GM18519 (cell line): ENCODE results near the gene CBY1.
"Not testable (repeated sequence)": the region's sequence is repeated elsewhere in the genome, so short reads cannot be mapped to it uniquely, and the experiment has no call there.

Source experiments
- ATAC-seq: cut with Tn5 transposase; IDR thresholded peaks from one replicate; pipeline ENCODE4 v1.9.1; 2021; ENCODE audit warnings: mild to moderate bottlenecking, moderate library complexity; ENCODE audit not compliant: unreplicated experiment, low FRiP score

Gene CBY1

DNA sequence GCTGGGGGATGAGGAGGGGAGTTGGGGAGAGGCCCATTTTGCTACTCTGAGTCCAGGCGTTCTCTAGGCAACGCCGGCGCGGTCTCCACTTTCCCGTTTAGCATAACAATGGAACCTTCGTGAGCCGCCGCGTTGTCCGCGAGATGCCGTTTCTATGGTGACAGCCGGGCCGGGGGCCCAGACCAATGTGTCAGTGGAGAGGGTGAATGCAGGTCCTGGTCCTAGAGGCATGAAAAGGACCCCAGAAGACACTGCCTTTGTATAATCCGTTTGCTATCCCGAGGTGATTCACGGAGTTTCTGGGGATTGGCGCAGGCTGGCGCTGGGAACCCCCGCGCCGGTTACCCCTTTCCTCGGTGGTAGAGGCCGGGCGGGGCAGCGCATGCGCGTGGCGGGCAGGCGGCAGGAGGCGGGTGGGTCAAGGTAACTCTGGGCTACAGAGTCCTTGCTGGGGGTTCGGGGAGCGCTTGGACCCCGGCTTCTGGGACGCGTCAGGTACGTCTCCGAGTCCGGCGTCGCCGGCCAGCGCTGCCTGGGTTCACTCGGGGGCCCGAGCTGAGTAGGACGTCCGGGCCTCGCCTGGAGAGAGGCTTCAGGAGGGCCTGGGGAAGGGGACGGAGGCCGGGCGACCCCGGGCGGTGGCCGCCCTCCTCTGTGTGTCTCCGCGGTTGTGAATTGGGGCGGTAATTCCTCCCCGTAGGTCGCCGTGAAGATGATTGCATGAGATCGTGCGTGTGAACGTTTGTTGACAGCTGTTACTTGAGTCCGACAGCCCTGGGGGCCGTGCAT, at the start of gene CBY1, which contains the start of gene FAM227A:
Gene CBY1 (plus strand): TSS at position 383 of the 789 bp plus-strand sequence. CDS start 11,417 bp downstream, outside the sequence.
Gene FAM227A (minus strand): TSS at position 137 of the 789 bp plus-strand sequence. CDS start 6,224 bp downstream, outside the sequence.
- peak; percentile 46 for ATAC-seq

GRCh38 chr22:38607680-38608079, 48.8 kb upstream of the CBY1 start:
- no peak for ATAC-seq

GRCh38 chr22:38608992-38609750, 47.3 kb upstream of the CBY1 start:
- ATAC-seq: no peak

DNA sequence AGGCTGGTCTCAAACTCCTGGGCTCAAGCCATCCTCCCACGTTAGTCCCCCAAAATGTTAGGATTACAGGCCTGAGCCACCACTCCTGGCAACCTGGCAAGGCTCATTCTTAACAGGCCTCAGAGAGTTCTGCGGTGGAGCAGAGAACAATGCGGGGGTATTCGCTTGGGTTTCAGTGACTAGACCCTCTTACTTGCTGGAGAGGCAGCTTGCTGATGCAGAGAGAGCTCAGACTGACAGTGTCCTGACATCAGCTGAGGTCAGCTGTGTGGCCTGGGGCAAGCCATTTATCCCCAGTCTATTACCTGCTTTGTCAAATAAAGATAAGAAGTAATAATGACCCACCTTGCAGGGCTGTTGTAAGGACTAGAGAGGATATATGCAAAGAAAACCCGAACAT, 46.2 kb upstream of the CBY1 start:
- ATAC-seq: no peak

GRCh38 chr22:38611559-38611958, 44.9 kb upstream of the CBY1 start:
- ATAC-seq: no peak

DNA sequence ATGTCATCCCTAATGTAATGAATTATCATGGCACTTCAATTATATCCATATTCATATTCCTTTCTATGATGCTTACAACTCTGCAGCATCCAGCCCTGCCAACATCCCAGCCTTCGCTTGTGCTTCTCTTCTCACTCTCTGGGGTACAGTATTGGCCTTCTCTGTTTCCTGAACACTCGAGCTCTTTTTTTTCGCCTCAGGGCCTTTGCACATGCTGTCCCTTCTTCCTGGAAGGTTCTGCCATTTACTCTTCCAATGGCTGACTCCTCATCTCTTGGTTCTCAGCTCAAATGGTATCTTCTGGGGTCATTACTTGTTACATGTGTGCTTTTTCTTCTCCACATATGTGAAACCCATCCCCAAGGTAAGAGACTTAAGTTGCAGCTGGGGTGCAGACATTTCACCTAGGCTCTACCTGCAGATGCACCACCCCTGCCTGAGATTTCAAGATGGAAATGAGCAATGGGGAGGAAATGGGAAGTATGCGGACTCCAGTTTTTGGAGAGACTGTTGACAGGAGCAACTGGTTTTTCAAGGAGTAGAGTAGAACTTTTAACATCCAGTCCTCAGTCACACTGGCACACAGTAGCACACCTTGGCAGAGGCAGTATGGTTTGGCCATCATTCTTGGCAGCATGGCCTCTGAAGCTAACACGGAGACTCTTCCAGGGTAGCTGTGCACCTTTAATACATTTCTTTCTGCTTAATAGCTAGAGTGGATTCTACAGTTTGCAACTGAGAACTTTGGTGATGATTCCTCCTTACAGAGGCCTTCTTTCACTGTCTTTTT, 44.0 kb upstream of the CBY1 start:
- ATAC-seq: no peak

- ATAC-seq: no peak
Observed at GRCh38 chr22:38613588-38613987, 42.9 kb upstream of the CBY1 start.

DNA sequence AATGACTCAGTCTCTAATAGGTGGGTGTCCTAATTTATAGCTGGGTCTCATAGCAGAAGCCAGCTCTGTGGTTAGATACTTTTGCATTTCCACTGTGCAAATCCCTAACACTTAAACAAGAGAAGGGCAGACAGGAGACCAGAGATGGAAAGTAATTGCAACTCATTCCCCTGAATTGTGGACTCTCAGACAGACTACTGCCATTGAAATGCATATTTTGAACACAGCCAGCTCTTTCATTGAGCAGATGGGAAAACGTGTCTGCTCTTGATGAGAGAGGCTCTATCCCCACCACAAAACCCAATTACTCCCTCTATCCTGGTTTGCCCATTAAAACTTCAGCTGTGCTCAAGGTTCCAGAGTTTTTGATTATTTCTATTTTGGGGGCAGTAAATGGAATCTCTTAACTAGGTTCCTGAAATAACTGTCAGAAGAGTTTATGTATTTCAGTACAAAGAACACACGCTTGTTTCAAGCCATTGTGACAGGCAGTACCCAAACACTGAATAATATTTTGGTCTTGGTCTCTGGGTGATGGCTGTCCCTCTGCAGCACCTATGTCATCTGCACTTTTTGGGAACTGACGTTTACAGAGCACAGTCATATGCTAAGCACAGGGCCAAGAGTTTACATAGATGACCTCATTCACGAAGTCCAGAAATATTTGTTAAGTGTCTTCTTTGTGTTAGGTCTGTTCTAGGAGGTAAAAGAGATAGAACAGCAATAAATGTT, 41.9 kb upstream of the CBY1 start:
- no peak for ATAC-seq

DNA sequence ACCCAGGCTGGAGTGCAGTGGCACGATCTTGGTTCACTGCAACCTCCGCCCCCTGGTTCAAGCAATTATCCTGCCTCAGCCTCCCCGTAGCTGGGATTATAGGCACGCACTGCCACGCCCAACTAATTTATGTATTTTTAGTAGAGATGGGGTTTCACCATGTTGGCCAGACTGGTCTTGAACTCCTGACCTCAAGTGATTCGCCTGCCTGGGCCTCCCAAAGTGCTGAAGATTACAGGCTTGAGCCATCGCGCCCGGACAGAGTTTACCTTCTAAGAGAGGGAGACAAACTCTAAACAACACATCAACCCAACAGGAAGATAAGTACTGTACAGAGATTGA, 41.4 kb upstream of the CBY1 start:
- ATAC-seq: not testable (repeated sequence)

DNA sequence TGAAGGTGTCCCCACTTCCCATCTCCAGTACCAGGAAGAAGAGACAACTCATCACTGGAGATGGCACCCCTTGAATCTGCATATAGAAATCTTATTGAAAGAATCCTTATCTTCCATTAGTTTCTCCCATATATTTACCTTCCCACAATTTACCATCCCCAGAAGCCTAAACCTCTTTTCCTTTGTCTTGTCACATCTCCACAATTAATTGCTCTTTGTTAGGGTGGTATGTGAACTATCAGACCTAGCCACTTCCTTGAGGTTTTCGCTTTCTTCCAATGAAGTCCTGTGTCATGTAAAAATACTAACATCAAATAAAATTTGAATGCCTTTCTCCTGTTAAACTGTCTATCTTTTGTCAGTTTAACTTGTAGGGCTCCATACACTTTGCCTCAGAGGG, 38.2 kb upstream of the CBY1 start:
- no peak for ATAC-seq

DNA sequence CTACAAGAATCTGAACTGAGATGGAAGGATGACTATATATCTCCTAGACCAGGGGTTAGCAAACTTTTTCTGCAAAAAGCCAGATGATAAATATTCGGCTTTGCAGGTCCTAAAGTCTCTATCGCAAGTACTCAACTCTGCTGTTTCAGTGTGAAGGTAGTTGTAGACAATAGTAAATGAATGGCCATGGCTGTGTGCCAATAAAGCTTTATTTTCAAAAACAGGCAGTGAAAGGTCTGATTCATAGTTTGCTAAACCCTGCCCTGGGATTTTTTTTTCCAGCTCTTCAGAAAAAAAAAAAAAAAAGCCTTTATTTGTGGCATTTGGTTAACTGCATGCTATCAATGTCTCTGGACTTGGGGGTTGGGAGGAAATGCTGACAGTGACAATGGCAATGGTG, 37.8 kb upstream of the CBY1 start:
- no peak for ATAC-seq

DNA sequence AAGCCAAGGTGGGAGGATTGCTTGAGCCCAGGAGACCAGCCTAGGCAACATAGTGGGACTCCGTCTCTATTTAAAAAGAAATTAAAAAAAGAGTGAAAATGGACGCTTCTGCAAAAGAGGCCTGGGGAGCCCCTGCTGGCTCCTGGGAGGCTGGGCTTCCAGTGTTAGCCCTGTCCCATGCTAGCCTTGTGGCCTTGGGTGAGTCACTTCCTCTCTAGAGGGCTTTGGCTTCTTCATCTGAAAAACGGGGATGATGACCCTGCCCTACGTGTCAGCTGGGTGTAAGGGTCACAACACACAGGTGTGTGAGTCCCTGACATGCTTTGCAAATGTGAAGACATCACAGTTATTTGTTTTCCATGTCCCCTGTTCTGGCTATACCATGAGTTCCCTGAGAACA, 33.1 kb upstream of the CBY1 start:
- no peak for ATAC-seq

DNA sequence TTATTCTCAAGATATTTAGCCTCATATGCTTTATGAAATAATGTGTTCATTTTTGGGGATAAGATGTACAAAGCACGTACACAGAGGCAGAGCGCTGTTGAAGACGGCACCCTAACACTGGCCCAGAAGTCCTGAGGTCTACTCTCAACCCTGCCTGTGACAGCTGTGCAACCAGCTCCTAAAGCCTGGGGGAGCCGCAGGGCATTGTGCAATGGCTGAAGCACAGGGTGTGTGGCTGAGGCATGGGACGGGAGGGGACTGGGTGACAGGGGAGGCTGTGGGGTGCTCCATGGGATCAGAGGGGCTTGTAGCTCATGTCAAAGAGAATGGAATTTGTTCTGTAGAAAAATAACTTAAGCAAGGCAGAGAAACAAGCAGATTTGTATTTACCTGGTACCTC, 28.0 kb upstream of the CBY1 start:
- ATAC-seq: no peak

- ATAC-seq: no peak
Observed at GRCh38 chr22:38629108-38629507, 27.3 kb upstream of the CBY1 start.

DNA sequence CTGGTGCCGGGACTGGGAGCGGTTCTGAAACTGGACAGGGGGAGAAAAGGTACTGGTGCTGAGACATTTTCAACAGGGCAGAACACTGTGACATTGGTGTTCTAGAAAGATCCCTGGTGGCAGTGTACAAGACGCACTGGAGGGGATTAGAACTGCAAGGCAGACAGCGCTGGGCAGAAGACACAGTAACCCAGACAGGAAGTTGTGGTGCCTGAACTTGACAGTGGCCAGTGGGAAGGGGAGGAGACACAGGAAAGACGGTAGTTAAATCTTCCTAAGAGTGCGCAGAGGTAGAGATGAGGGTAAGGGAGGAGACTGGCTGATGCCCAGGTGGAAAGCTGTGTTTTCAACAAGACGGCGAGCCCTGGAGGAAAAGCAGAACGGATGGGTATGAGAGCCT, 24.7 kb upstream of the CBY1 start:
- ATAC-seq: no peak

GRCh38 chr22:38632528-38632927, 23.9 kb upstream of the CBY1 start:
- no peak for ATAC-seq

GRCh38 chr22:38638216-38638615, 18.2 kb upstream of the CBY1 start:
- ATAC-seq: no peak

DNA sequence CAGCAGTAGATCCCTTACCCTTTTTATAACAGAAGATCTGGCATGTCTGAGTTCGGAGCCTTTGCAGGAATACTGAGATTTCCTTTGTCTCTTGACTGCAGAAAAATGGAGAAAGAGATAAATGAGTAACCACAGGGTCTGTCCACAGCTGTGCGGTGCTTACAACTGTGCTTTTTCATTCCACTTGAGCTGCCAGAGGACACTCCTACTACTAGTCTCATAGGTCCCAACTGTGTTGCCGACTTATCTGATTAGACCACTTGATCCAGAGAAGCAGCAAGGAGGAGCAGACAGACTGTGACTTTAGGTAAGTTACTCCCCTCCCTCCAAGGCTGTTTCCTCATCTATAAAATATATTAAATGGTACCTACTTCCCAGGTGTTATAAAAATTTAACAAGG, 17.7 kb upstream of the CBY1 start:
- ATAC-seq: no peak

DNA sequence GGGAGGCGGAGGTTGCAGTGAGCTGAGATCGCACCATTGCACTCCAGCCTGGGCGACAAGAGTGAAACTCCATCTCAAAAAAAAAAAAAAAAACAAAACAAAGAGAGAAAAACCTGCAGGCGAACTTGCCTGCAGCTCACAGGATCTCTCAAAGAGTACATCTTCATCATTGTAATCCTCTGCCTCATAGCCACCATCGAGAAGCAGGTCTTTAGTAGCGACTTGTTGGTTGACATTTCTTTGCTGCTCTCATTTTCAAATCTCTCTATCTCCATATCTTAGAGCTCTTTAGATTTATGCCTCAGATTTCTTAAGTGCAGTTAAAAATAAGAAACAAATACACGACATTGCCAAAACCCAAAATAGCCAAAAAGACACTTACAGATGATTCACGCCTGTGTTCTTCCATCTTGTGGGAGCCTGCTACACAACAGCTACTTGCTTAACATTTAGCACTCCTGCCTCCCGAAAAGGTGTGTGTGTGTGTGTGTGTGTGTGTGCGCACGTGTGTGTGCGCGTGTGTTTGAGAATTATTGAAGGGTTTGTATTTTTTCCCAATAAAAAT, 14.9 kb upstream of the CBY1 start:
- no peak for ATAC-seq

- ATAC-seq: not testable (repeated sequence)
Observed at GRCh38 chr22:38644245-38644644, 12.2 kb upstream of the CBY1 start.
